HepG2 (cell line): ENCODE measurements around the gene PAIP1. TPM values are rescaled to one million over a fixed set of nuclear protein-coding genes. Genes with fewer than 3 reads are reported as not detected.

ENCODE experiments used
- HDAC1 ChIP-seq: sonication (generic); formaldehyde crosslinking; IDR thresholded peaks from 2 replicates; pipeline ENCODE4 v1.5.1; 2020; ENCODE audit warnings: mild to moderate bottlenecking, missing genetic modification reagents
- ISL2 ChIP-seq: sonication (generic); formaldehyde crosslinking; IDR thresholded peaks from 2 replicates; pipeline ENCODE4 v1.5.0; 2020; ENCODE audit warnings: missing genetic modification reagents
- KLF11 ChIP-seq: IDR thresholded peaks from 2 replicates; pipeline ENCODE4 v1.6.1; 2016; ENCODE audit warnings: missing compliant biosample characterization
- KLF16 ChIP-seq, 2 experiments: sonication (generic) in 1 of 2; formaldehyde crosslinking in 1 of 2; IDR thresholded peaks; 2 replicates each; pipeline versions ENCODE4 v1.6.1 to v1.8.0; 2016 to 2023; ENCODE audit warnings: missing genetic modification reagents in 2 of 2, missing compliant biosample characterization in 1 of 2
- MATR3 ChIP-seq: sonication (generic); formaldehyde crosslinking; IDR thresholded peaks from 2 replicates; pipeline ENCODE4 v1.4.0; 2020; ENCODE audit warnings: missing genetic modification reagents
- MZF1 ChIP-seq: sonication (generic); formaldehyde crosslinking; IDR thresholded peaks from 2 replicates; pipeline ENCODE4 v1.8.1; 2023; ENCODE audit warnings: mild to moderate bottlenecking, missing genetic modification reagents, borderline replicate concordance
- ZBTB38 ChIP-seq: sonication (generic); formaldehyde crosslinking; IDR thresholded peaks from 2 replicates; pipeline ENCODE4 v1.5.1; 2020; ENCODE audit warnings: mild to moderate bottlenecking, missing genetic modification reagents
- ZNF703 ChIP-seq: sonication (generic); formaldehyde crosslinking; IDR thresholded peaks from 2 replicates; pipeline ENCODE4 v1.5.1; 2020; ENCODE audit warnings: missing genetic modification reagents, mild to moderate bottlenecking, moderate library complexity, borderline replicate concordance
- ZNF891 ChIP-seq: sonication (generic); formaldehyde crosslinking; IDR thresholded peaks from 2 replicates; pipeline ENCODE4 v1.5.0; 2020; ENCODE audit warnings: mild to moderate bottlenecking, missing genetic modification reagents
- polyA plus RNA-seq, 8 experiments: library from polyadenylated mRNA; depleted of rRNA in 3 of 8; stranded (reverse) in 7 of 8; unstranded in 1 of 8; fragments of >200 nt; fragmentation: Illumina TruSeq in 4 of 8; extraction: Trizol in 4 of 8; gene quantifications; 2 replicates each; pipeline versions ENCODE4 v1.2.1 to v1.2.3, GENCODE V29; 2011 to 2016; ENCODE audit warnings: low read depth in 4 of 8, missing spikeins in 1 of 8, mixed read lengths in 1 of 8; ENCODE audit not compliant: insufficient read depth in 1 of 8
- total RNA-seq, 5 experiments: library from RNA; depleted of rRNA; stranded (reverse); fragments of >200 nt; fragmentation: Illumina TruSeq; extraction: Trizol; gene quantifications; 2 replicates each; pipeline ENCODE4 v1.2.3, GENCODE V29; 2016; ENCODE audit warnings: low read depth in 1 of 5
- TF ChIP-seq, protein P1 (sequence below): sonication (generic); formaldehyde crosslinking; IDR thresholded peaks from 2 replicates; pipeline ENCODE4 v1.4.0; 2020; ENCODE audit warnings: mild to moderate bottlenecking, missing genetic modification reagents
- TF ChIP-seq, protein P2 (sequence below): IDR thresholded peaks from 2 replicates; pipeline ENCODE4 v1.4.0; 2020; ENCODE audit warnings: mild to moderate bottlenecking, missing genetic modification reagents
- TF ChIP-seq, protein P3 (sequence below): sonication (generic); formaldehyde crosslinking; IDR thresholded peaks from 2 replicates; pipeline ENCODE4 v1.4.0; 2020; ENCODE audit warnings: missing genetic modification reagents, borderline replicate concordance
- TF ChIP-seq, protein P4 (sequence below): sonication (generic); formaldehyde crosslinking; conservative IDR thresholded peaks from 2 replicates; pipeline ENCODE4 v1.4.0; 2020; ENCODE audit warnings: mild to moderate bottlenecking, missing genetic modification reagents, moderate library complexity

Gene PAIP1
- total and polyA plus RNA-seq, 2 of the 13 experiments (the other 11 are each of a cell fraction or from before 2014, with no cell fraction given) = 96.6 to 116 TPM

DNA sequence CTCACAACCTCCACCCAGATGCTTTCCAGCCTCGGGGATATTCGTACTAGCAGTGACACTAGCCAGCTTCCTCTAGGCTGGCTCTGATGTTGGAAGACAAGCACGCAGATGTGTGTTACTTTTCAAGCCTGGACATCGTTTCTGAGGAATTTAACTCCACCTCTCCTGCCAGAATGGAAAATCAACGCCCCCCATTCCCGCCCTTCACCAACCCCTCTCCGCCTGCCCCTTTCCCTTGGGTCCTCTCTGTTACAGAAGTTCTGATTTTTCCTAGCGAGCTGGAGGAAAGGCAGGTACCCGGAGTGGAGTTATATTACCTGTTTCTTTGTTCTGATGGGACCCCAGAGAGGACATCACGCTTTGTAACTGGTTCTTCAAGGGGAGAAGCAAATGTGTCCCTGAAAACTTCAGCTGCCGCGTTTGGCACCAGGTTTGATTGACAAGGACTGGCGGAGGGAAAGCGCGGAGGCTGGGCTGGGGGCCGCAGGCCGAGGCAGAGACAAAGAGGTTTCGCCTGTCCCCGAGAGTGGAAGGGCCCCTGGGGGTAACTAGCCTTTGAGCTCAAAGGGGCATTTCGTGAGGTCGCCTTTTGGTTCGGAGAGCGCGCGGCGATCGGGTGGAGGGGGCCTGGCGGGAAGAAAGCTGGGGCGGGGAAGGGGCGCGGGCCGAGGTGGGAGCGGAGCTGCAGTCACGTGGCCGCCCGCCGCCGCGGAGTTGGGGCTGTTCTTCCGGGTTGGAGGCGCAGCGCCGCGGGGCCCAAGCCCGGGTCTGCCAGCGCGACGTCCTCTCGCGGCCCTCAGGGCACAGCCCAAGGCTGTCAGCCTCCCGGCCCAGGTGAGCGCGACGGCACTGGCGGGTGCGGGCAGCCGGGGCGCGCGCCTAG is 45.8 kb upstream of the PAIP1 start, which contains the start of gene NNT (continued):
- TF ChIP-seq, protein P1, sequence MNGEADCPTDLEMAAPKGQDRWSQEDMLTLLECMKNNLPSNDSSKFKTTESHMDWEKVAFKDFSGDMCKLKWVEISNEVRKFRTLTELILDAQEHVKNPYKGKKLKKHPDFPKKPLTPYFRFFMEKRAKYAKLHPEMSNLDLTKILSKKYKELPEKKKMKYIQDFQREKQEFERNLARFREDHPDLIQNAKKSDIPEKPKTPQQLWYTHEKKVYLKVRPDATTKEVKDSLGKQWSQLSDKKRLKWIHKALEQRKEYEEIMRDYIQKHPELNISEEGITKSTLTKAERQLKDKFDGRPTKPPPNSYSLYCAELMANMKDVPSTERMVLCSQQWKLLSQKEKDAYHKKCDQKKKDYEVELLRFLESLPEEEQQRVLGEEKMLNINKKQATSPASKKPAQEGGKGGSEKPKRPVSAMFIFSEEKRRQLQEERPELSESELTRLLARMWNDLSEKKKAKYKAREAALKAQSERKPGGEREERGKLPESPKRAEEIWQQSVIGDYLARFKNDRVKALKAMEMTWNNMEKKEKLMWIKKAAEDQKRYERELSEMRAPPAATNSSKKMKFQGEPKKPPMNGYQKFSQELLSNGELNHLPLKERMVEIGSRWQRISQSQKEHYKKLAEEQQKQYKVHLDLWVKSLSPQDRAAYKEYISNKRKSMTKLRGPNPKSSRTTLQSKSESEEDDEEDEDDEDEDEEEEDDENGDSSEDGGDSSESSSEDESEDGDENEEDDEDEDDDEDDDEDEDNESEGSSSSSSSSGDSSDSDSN (CRISPR knock-in tag) = peak; percentile 83; the same call in 1 of the 2 replicates
- TF ChIP-seq ZNF891 (CRISPR knock-in tag) (no peak; the same call in 1 of the 2 replicates), ISL2 (CRISPR knock-in tag) (peak; percentile 73), KLF16 (CRISPR knock-in tag; IDR thresholded peaks at IDR 0.05) (peak in 1 of 2 experiments; percentile 73; a peak in 2 of 4 replicates), MATR3 (CRISPR knock-in tag) (no peak), ZNF703 (CRISPR knock-in tag) (peak; percentile 31; the same call in 1 of the 2 replicates), KLF11 (CRISPR knock-in tag) (no peak), MZF1 (CRISPR knock-in tag) (no peak), HDAC1 (CRISPR knock-in tag) (peak; percentile 69), ZBTB38 (CRISPR knock-in tag) (0 out of 2 replicates have a peak, but pooled peaks have one; percentile 14)
- TF ChIP-seq, protein P2, sequence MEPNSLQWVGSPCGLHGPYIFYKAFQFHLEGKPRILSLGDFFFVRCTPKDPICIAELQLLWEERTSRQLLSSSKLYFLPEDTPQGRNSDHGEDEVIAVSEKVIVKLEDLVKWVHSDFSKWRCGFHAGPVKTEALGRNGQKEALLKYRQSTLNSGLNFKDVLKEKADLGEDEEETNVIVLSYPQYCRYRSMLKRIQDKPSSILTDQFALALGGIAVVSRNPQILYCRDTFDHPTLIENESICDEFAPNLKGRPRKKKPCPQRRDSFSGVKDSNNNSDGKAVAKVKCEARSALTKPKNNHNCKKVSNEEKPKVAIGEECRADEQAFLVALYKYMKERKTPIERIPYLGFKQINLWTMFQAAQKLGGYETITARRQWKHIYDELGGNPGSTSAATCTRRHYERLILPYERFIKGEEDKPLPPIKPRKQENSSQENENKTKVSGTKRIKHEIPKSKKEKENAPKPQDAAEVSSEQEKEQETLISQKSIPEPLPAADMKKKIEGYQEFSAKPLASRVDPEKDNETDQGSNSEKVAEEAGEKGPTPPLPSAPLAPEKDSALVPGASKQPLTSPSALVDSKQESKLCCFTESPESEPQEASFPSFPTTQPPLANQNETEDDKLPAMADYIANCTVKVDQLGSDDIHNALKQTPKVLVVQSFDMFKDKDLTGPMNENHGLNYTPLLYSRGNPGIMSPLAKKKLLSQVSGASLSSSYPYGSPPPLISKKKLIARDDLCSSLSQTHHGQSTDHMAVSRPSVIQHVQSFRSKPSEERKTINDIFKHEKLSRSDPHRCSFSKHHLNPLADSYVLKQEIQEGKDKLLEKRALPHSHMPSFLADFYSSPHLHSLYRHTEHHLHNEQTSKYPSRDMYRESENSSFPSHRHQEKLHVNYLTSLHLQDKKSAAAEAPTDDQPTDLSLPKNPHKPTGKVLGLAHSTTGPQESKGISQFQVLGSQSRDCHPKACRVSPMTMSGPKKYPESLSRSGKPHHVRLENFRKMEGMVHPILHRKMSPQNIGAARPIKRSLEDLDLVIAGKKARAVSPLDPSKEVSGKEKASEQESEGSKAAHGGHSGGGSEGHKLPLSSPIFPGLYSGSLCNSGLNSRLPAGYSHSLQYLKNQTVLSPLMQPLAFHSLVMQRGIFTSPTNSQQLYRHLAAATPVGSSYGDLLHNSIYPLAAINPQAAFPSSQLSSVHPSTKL (CRISPR knock-in tag) = peak; percentile 68
- TF ChIP-seq, protein P3, sequence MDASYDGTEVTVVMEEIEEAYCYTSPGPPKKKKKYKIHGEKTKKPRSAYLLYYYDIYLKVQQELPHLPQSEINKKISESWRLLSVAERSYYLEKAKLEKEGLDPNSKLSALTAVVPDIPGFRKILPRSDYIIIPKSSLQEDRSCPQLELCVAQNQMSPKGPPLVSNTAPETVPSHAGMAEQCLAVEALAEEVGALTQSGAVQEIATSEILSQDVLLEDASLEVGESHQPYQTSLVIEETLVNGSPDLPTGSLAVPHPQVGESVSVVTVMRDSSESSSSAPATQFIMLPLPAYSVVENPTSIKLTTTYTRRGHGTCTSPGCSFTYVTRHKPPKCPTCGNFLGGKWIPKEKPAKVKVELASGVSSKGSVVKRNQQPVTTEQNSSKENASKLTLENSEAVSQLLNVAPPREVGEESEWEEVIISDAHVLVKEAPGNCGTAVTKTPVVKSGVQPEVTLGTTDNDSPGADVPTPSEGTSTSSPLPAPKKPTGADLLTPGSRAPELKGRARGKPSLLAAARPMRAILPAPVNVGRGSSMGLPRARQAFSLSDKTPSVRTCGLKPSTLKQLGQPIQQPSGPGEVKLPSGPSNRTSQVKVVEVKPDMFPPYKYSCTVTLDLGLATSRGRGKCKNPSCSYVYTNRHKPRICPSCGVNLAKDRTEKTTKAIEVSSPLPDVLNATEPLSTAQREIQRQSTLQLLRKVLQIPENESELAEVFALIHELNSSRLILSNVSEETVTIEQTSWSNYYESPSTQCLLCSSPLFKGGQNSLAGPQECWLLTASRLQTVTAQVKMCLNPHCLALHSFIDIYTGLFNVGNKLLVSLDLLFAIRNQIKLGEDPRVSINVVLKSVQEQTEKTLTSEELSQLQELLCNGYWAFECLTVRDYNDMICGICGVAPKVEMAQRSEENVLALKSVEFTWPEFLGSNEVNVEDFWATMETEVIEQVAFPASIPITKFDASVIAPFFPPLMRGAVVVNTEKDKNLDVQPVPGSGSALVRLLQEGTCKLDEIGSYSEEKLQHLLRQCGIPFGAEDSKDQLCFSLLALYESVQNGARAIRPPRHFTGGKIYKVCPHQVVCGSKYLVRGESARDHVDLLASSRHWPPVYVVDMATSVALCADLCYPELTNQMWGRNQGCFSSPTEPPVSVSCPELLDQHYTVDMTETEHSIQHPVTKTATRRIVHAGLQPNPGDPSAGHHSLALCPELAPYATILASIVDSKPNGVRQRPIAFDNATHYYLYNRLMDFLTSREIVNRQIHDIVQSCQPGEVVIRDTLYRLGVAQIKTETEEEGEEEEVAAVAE (CRISPR knock-in tag) = no peak; the same call in 1 of the 2 replicates
- TF ChIP-seq, protein P4, sequence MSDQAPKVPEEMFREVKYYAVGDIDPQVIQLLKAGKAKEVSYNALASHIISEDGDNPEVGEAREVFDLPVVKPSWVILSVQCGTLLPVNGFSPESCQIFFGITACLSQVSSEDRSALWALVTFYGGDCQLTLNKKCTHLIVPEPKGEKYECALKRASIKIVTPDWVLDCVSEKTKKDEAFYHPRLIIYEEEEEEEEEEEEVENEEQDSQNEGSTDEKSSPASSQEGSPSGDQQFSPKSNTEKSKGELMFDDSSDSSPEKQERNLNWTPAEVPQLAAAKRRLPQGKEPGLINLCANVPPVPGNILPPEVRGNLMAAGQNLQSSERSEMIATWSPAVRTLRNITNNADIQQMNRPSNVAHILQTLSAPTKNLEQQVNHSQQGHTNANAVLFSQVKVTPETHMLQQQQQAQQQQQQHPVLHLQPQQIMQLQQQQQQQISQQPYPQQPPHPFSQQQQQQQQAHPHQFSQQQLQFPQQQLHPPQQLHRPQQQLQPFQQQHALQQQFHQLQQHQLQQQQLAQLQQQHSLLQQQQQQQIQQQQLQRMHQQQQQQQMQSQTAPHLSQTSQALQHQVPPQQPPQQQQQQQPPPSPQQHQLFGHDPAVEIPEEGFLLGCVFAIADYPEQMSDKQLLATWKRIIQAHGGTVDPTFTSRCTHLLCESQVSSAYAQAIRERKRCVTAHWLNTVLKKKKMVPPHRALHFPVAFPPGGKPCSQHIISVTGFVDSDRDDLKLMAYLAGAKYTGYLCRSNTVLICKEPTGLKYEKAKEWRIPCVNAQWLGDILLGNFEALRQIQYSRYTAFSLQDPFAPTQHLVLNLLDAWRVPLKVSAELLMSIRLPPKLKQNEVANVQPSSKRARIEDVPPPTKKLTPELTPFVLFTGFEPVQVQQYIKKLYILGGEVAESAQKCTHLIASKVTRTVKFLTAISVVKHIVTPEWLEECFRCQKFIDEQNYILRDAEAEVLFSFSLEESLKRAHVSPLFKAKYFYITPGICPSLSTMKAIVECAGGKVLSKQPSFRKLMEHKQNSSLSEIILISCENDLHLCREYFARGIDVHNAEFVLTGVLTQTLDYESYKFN (CRISPR knock-in tag) = no peak
